Measurements from ENCODE around the gene NRGN. TPM values are rescaled to one million over a fixed set of nuclear protein-coding genes. Genes with fewer than 3 reads are reported as not detected.

Gene NRGN
- polyA plus RNA-seq, 1 donor (not counting 4 experiments of a cell fraction or from before 2014, with no cell fraction given) = 0.97 TPM

DNA sequence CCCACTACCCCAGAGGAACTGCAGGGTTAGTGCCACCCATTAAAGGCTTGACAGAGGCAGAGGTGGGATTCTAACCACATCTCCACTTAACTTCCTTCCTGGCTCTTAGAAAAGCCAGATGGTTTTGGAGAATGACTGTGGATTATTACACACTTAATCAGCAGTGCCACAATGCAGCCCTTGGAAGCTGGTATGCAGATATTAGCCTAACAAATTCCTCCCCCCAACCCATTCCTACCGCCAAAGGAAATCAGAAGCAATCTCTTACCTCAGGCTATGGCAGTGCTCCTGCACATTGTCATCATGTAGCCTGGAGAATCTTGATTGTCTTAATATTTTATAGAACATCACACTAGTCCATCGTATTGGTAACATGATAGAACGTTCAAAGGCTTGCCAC lies 23.2 kb upstream of the NRGN start:
- Histone ChIP-seq H3K4me2 (ENCODE audit: control insufficient read depth, extremely low read depth, insufficient read depth, low read depth, low read length) (peak overlapping the region; percentile 97), H2AFZ (ENCODE audit: control insufficient read depth, low read length) (peak overlapping the region; percentile 4), H3K79me2 (ENCODE audit: control insufficient read depth, insufficient read depth, low read length) (no peaks in the 10 kb centered on the region), H3K27me3 (ENCODE audit: control insufficient read depth, extremely low read depth, insufficient read depth, low read length) (peaks cover 26% of the 10 kb centered on the region), H4K20me1 (ENCODE audit: control insufficient read depth, extremely low read depth, insufficient read depth, low read length) (no peaks in the 10 kb centered on the region), H3K27ac (ENCODE audit: control insufficient read depth, insufficient read depth, low read length) (peak overlapping the region; percentile 20), H3K9ac (ENCODE audit: control insufficient read depth, extremely low read depth, insufficient read depth, low read length) (no peak overlapping the region), H3K4me1 (ENCODE audit: control insufficient read depth, extremely low read depth, insufficient read depth, low read length) (peaks cover 32% of the 10 kb centered on the region), H3K4me3 (ENCODE audit: control insufficient read depth in 2 of 3, extremely low read depth in 1 of 3, insufficient read depth in 2 of 3, low read depth in 1 of 3, low read length in 3 of 3) (peak overlapping the region in 1 of 3 experiments; percentile 38), H3K36me3 (ENCODE audit: control insufficient read depth in 2 of 2, extremely low read depth in 1 of 2, insufficient read depth in 2 of 2, low read length in 2 of 2) (no peaks in the 10 kb centered on the region), H3K9me3 (ENCODE audit: control insufficient read depth, low read depth, low read length) (no peaks in the 10 kb centered on the region), H3K9me1 (ENCODE audit: control insufficient read depth, extremely low read depth, insufficient read depth, low read length) (no peaks in the 10 kb centered on the region)
- peak; percentile 96 for FAIRE-seq
- peak; percentile 45 for DNase-seq (ENCODE audit: low read depth, low spot score)
- TF ChIP-seq EZH2 (IDR thresholded peaks at IDR 0.05; ENCODE audit: low read length) = no peak
- TF ChIP-seq, protein P1, sequence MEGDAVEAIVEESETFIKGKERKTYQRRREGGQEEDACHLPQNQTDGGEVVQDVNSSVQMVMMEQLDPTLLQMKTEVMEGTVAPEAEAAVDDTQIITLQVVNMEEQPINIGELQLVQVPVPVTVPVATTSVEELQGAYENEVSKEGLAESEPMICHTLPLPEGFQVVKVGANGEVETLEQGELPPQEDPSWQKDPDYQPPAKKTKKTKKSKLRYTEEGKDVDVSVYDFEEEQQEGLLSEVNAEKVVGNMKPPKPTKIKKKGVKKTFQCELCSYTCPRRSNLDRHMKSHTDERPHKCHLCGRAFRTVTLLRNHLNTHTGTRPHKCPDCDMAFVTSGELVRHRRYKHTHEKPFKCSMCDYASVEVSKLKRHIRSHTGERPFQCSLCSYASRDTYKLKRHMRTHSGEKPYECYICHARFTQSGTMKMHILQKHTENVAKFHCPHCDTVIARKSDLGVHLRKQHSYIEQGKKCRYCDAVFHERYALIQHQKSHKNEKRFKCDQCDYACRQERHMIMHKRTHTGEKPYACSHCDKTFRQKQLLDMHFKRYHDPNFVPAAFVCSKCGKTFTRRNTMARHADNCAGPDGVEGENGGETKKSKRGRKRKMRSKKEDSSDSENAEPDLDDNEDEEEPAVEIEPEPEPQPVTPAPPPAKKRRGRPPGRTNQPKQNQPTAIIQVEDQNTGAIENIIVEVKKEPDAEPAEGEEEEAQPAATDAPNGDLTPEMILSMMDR (optimal IDR thresholded peaks at IDR 0.05 in 1 of 3, IDR thresholded peaks at IDR 0.05 in 1 of 3, conservative IDR thresholded peaks at IDR 0.05 in 1 of 3; ENCODE audit: extremely low read depth in 1 of 3, insufficient read depth in 2 of 3, low read length in 3 of 3) = no peak
- dilution Hi-C loops (cut with MboI; ENCODE audit: extremely low pct_ligation_motif_present, low sequenced_read_pairs) = no loop called here

DNA sequence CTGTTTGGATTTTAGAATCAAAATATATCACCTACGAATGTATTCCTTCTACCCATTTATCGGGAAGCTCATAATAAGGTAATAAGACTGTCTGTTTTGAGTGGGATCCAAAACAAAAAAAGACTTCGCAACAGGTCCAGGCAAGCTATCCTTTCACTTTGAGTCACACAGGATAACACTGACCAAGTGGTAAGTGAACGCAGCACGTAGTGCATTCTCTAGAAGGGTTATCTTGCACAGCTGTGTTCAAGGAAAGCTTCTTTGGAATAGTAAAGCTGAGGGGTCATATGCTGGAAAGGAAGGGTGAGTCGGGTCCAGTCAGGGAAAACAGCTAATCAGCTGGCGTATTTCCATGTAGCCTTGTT lies 22.3 kb upstream of the NRGN start:
- peak overlapping the region; percentile 37 for H3K9ac ChIP-seq (ENCODE audit: control insufficient read depth, extremely low read depth, insufficient read depth, low read length)
- peak overlapping the region; percentile 97 for H3K4me2 ChIP-seq (ENCODE audit: control insufficient read depth, extremely low read depth, insufficient read depth, low read depth, low read length)
- peaks cover 34% of the 10 kb centered on the region for H3K27me3 ChIP-seq (ENCODE audit: control insufficient read depth, extremely low read depth, insufficient read depth, low read length)
- dilution Hi-C loops (cut with MboI; ENCODE audit: extremely low pct_ligation_motif_present, low sequenced_read_pairs) = no loop called here
- H3K4me1 ChIP-seq (ENCODE audit: control insufficient read depth, extremely low read depth, insufficient read depth, low read length) = peaks cover 32% of the 10 kb centered on the region
- no peaks in the 10 kb centered on the region for H3K9me1 ChIP-seq (ENCODE audit: control insufficient read depth, extremely low read depth, insufficient read depth, low read length)
- no peaks in the 10 kb centered on the region for H3K9me3 ChIP-seq (ENCODE audit: control insufficient read depth, low read depth, low read length)
- peak; percentile 32 for DNase-seq (ENCODE audit: low read depth, low spot score)
- H2AFZ ChIP-seq (ENCODE audit: control insufficient read depth, low read length) = peak overlapping the region; percentile 59
- H3K36me3 ChIP-seq (ENCODE audit: control insufficient read depth in 2 of 2, extremely low read depth in 1 of 2, insufficient read depth in 2 of 2, low read length in 2 of 2) = no peaks in the 10 kb centered on the region
- peak; percentile 94 for FAIRE-seq
- no peaks in the 10 kb centered on the region for H3K79me2 ChIP-seq (ENCODE audit: control insufficient read depth, insufficient read depth, low read length)
- peak overlapping the region; percentile 50 for H3K27ac ChIP-seq (ENCODE audit: control insufficient read depth, insufficient read depth, low read length)
- no peaks in the 10 kb centered on the region for H4K20me1 ChIP-seq (ENCODE audit: control insufficient read depth, extremely low read depth, insufficient read depth, low read length)
- TF ChIP-seq, protein P1 (optimal IDR thresholded peaks at IDR 0.05 in 1 of 3, IDR thresholded peaks at IDR 0.05 in 1 of 3, conservative IDR thresholded peaks at IDR 0.05 in 1 of 3; ENCODE audit: extremely low read depth in 1 of 3, insufficient read depth in 2 of 3, low read length in 3 of 3) = no peak
- TF ChIP-seq EZH2 (IDR thresholded peaks at IDR 0.05; ENCODE audit: low read length) = no peak
- H3K4me3 ChIP-seq (ENCODE audit: control insufficient read depth in 2 of 3, extremely low read depth in 1 of 3, insufficient read depth in 2 of 3, low read depth in 1 of 3, low read length in 3 of 3) = peak overlapping the region in 2 of 3 experiments; percentile 56 to 60

Data from keratinocyte (primary cell).